Brain microvascular endothelial cell (primary cell): ENCODE results near the gene SRMS.
A peak's percentile ranks its signal among the peaks of the same experiment; 100 is the strongest.

ENCODE experiments used
- DNase-seq: peaks from one replicate; pipeline ENCODE4 v3.0.0-alpha.2; 2020
- H3K27ac ChIP-seq: fragments of 250-450 bp; sonication (Bioruptor Pico); 2 replicates; pipeline ENCODE4 v1.5.1; 2020; ENCODE audit warnings: mild to moderate bottlenecking, moderate library complexity
- H3K27me3 ChIP-seq: fragments of 250-450 bp; sonication (Bioruptor Pico); replicated peaks from 2 replicates; pipeline ENCODE4 v1.5.1; 2020; ENCODE audit warnings: mild to moderate bottlenecking
- H3K36me3 ChIP-seq: fragments of 250-450 bp; sonication (Bioruptor Pico); replicated peaks from 2 replicates; pipeline ENCODE4 v1.5.1; 2020; ENCODE audit warnings: mild to moderate bottlenecking
- H3K4me3 ChIP-seq: 2 replicates; pipeline ENCODE4 v1.5.1; 2011; ENCODE audit warnings: low read depth, mild to moderate bottlenecking, control low read depth, low read length, moderate library complexity
- in situ Hi-C: cut with HindIII; loops from 2 replicates; pipeline ENCODE4 v1.10.0; 2017; ENCODE audit warnings: low sequenced_read_pairs, low pct_ligation_motif_present
- TF ChIP-seq, protein P1 (sequence below): IDR thresholded peaks from 2 replicates; pipeline ENCODE4 v1.5.1; 2011; ENCODE audit warnings: low read depth, mild to moderate bottlenecking, moderate library complexity, low read length, control low read depth, inconsistent platforms; ENCODE audit errors: missing control alignments

Gene SRMS

DNA sequence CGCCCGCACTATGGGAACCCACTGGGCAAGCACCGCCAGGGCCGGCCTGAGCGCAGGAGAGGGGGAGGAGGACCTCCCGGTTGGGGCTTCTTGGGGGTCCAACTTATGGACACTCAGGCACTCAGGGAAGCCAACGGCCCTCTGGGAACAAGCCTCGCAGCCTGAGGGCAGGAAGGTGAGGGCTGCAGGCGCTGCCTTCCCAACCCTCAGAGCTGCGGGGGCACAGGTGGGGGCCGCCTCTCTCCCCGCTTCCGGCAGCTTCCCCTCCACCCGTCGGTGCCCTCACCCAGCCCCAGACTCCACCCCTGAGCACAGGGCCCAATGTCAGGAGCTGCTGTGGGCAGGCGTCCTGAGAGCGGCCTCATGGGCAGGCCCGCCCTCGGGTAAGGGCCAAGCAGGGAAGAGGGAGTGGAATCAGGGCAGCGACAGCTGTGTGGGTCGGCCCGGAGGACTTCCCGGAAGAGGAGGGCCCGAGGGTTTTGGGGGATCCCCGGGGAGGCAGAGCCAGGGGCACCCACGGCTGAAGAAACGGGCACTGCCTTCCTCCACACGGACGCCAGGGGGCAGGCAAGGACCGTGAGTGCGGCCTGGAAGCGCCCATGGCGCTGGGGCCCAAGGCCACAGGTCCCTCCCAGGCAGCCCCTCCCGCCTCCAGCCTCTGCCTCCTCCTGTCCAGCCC is 9.9 kb downstream of the SRMS start:
- TF ChIP-seq, protein P1, sequence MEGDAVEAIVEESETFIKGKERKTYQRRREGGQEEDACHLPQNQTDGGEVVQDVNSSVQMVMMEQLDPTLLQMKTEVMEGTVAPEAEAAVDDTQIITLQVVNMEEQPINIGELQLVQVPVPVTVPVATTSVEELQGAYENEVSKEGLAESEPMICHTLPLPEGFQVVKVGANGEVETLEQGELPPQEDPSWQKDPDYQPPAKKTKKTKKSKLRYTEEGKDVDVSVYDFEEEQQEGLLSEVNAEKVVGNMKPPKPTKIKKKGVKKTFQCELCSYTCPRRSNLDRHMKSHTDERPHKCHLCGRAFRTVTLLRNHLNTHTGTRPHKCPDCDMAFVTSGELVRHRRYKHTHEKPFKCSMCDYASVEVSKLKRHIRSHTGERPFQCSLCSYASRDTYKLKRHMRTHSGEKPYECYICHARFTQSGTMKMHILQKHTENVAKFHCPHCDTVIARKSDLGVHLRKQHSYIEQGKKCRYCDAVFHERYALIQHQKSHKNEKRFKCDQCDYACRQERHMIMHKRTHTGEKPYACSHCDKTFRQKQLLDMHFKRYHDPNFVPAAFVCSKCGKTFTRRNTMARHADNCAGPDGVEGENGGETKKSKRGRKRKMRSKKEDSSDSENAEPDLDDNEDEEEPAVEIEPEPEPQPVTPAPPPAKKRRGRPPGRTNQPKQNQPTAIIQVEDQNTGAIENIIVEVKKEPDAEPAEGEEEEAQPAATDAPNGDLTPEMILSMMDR, result peak; percentile 92
- in situ Hi-C loops, result no loop called here

DNA sequence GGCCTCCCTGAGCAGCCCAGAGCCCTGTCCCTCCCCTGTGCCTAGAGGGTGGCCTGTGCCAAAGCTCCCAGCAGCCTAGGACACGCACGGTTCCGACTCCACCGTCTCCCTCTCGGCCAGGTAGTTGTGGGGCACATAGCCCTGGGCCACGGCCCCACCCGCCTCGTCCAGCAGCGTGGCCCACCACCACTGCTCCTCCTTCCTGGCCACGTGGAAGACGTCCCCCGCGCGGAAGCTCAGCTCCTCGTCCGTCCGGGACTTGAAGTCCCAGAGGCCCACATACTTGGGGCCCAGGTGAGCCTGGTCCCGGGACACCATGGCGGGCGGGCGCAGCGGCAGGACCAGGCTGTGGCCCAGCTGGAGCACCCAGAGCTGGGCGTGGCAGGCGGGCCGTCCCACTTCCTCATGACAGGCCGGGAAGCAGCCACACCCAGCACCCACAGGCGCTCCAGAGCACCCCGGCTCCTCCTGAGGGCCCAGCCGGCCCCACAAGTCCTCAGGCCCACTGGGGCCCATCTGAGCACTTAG is 10.5 kb downstream of the SRMS start, which contains the start of gene PTK6:
Gene PTK6, minus strand, starts transcription at position 380 of the 528 bp plus-strand sequence. Its CDS starts 62 bp downstream, at position 318.
- DNase-seq, result no peak
- TF ChIP-seq, protein P1, result no peak
- peak within 1 kb of the TSS; percentile 36 for H3K4me3 ChIP-seq
- in situ Hi-C loops, result no loop called here
- no peaks in the 10 kb centered on the region for H3K36me3 ChIP-seq
- no peak within 1 kb of the TSS for H3K27ac ChIP-seq
- no peaks in the 10 kb centered on the region for H3K27me3 ChIP-seq

More for the DNA sequence above, 9.9 kb downstream of the SRMS start:
- Histone ChIP-seq H3K36me3 (no peaks in the 10 kb centered on the region), H3K27ac (no peak overlapping the region), H3K4me3 (peak overlapping the region; percentile 36), H3K27me3 (no peaks in the 10 kb centered on the region)
- DNase-seq, result peak; percentile 63

DNA sequence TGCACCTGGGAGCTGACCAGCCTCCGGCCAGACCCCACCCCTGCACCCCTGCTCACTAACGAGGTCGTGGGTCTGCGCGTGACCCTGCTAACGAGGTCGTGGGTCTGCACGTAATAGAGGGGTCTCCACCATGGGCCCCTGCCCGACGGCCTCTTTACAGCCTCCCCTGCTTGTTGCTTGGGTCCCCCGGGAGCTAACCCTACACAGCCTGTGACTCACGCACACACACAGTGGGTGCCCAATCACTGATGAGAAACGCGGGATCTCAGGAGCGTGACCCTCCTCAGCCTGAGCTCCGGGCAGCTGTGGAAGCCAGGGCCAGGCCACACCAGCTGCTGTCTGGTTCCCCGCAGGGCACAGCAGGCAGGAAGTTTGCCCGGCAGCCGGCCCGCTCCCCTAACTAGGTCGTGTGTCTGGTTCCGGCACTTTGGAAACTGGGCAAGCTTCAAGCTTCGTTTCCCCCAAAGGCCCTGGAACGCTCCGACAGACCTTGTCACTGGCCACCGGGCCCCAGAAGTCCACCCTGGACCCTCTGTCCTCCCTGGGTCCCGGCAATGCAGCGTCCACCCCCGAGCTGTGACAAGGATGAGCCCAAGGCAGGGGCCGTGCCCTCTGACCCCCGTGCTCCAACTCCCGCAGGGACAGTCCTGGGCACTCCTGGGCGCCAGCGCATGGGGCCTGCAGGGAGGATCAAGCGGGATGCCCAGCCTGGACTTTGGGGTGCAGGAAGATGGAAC is 11.1 kb downstream of the SRMS start:
- DNase-seq, result peak; percentile 48

DNA sequence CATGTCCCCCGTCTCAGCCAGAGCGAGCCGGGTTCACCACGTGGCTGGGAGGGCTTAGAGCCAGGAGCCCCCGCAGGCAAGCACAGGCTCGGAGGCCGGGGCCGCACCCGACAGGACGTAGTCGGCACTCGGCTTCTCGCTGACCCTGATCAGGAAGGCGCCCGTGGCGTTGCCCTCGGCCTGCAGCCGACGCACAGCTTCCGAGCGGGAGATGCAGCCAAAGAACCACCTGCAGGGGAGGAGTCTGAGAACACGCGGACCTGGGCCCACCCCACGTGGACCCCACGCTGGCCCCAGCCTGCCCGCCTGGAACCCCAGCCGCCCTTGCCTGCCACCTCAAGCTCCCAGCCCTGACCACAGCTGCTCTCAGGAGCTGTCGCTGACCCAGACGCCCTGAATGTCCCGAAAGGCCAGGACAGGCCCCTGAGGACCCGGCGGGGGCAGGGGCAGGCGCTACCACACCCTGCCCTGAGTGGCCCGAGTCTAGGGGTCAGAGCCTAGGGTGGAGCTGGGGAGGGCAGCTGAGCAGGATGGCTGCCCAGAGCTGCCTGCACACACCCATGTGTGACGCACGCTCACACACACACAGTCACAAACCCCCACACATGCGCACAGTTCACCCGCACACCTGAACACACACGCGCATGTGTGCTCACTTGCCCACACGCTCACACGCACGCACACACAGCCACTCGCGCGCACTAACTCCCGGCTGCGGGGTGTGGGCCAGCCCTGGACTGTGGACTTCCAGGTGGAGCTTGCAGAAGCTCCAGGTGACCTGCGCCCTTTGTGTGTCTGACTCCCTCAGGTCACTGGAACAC is 12.5 kb downstream of the SRMS start:
- no peak for DNase-seq
- Histone ChIP-seq H3K27me3 (no peaks in the 10 kb centered on the region), H3K4me3 (no peak overlapping the region), H3K27ac (no peak overlapping the region), H3K36me3 (no peaks in the 10 kb centered on the region)
- TF ChIP-seq, protein P1, result no peak
- in situ Hi-C loops, result no loop called here

More for the DNA sequence above, 11.1 kb downstream of the SRMS start:
- Histone ChIP-seq H3K27ac (no peak overlapping the region), H3K27me3 (no peaks in the 10 kb centered on the region), H3K4me3 (no peak overlapping the region), H3K36me3 (no peaks in the 10 kb centered on the region)
- TF ChIP-seq, protein P1, result no peak
- in situ Hi-C loops, result no loop called here

DNA sequence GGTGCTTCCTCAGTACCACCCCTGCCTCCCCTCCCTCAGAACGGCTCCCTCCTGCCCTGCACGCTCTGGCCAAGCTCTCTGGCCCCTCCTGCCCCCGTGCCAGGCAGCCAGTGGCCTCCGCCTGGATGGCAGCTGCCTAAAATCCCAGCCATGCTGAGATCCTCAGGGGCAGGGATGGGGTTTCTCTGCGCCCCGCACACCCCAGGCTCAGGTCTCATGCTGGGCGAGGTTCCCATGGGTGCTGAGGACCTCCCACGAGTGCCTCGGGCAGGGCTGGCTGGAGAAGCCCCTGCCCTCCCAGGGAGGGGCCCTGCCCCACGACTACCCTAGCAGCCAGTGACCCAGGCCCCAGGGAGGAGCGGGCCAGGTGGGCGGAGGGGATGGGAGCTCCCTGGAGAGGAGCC is 13.1 kb downstream of the SRMS start:
- H3K27me3 ChIP-seq, result no peaks in the 10 kb centered on the region
- TF ChIP-seq, protein P1, result no peak
- H3K27ac ChIP-seq, result no peak overlapping the region
- no peak for DNase-seq
- in situ Hi-C loops, result no loop called here
- H3K36me3 ChIP-seq, result no peaks in the 10 kb centered on the region
- H3K4me3 ChIP-seq, result no peak overlapping the region
